Stimulated activated CD8-positive, alpha-beta memory T cell treated with anti-CD3 and anti-CD28 coated beads, Interleukin-7, amount 100 ng/mL, for 4 hours (primary cell): Measurements from ENCODE around the gene BOD1L1.

ENCODE experiments used
- DNase-seq, 2 donors: peaks; one replicate each; pipeline ENCODE4 v3.0.0-alpha.2; 2020; ENCODE audit warnings: low read depth in 2 of 2

The BOD1L1 gene

GRCh38 chr4:13627606-13628311 lies at the start of gene BOD1L1:
TSS of gene BOD1L1 (minus strand) at chr4:13627725. CDS start at chr4:13627587, 138 bp downstream.
- peak; percentile 56 to 73 for DNase-seq

- DNase-seq = no peak
Observed at GRCh38 chr4:13674971-13675370, 47.4 kb upstream of the BOD1L1 start.

DNA sequence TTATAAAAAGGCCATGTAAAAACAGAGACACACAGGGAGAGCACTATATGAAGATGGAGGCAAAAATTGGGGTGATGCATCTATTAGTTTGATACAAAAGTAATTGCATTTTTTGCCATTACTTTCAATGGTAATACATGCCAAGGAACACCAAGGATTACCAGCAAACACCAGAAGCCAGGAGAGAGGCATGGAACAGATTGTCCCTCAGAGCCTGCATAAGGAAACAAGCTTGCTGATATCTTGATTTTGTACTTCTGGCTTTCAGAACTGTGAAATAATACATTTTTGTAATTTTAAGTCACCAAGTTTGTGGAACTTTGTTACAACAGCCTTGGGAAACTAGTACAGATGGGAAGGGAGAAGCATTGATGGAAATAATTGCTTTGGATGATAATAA lies 45.6 kb upstream of the BOD1L1 start:
- DNase-seq = no peak

DNA sequence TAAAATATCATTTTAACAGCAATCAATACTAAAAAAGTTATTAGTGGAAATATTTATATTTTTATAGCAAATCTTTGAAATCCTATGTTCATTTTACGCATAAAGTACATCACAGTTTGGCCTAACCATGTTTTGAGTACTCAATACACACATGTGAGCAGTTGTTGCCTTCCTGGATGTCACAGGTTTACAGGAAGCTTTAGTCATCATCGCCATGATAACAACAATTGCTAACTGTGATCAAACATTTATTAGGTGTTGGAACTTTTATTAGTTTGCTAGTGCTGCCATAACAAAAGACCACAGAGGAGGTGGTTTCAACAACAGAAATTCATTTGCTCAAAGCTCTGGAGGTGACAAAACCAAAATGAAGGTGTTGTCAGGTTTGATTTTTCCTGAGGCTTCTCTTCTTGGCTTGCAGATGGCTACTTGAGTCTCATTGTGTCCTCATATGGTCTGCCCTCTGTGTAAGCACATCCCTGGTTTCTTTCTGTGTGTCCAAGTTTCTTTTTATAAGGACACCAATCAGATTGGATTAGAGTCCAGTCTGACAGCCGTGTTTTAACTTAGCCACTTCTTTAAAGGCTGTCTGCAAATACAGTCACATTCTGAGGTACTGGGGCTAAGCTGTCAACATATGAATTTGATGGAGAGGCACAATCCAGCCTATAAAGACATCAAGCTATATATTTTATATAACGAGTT lies 43.1 kb upstream of the BOD1L1 start:
- DNase-seq = no peak

GRCh38 chr4:13665701-13666660 lies 38.5 kb upstream of the BOD1L1 start:
- no peak for DNase-seq

DNA sequence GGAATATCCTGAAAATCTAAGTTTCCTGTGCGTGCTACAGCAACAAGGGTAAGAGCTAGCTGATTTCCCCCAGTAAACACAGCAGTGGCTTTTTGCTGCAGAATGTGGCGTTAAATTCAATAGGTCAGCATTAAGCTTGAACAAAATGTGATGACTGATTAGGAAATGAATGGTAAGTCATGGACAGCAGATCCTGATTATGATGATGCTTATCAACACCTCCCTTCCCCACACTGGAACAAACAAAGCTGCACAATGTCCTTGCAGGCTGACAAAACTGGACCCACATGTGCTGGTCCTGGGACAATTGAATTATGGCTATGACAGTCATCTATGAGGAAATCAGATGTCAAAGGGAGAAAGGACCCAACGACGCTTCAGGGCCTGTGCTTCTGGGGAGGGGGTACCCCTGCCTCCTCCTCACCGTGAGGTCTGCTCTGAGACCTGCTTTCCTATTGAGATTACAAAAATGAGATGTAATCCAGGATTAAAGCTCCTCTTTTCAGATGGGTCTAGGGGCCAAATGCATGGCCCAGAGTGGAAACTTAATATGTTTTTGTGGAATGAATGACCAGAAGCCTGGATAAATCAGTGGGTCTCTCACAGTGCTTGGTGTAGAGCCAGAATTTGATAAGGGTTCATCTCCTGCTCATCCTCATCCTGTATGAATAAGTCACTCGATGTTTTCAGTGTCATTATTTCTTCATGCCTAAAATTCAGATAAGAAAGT lies 32.0 kb upstream of the BOD1L1 start:
- DNase-seq = no peak

- peak; percentile 52 to 56 for DNase-seq
Observed at GRCh38 chr4:13656569-13657405, 29.3 kb upstream of the BOD1L1 start.

GRCh38 chr4:13654162-13654797 lies 26.8 kb upstream of the BOD1L1 start:
- peak; percentile 63 to 64 for DNase-seq

DNA sequence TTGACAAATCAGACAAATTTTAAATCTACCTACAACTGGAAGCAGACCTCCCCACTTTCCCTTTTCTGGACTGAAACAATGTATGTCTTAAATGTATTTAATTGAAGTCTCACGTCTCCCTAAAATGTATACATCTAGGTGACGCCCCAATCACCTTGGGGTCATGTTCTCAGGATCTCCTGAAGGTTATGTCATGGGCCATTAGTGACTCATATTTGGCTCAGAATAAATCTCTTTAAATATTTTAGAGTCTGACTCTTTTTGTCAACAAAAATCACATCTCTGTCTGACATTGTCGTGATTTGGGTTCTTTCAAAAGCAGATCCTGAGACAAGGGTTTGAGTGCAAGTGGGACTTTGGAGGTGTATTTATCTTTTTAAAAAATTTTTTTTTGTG lies 26.2 kb upstream of the BOD1L1 start:
- no peak for DNase-seq

- no peak for DNase-seq
Observed at GRCh38 chr4:13647031-13647430, 19.5 kb upstream of the BOD1L1 start.

DNA sequence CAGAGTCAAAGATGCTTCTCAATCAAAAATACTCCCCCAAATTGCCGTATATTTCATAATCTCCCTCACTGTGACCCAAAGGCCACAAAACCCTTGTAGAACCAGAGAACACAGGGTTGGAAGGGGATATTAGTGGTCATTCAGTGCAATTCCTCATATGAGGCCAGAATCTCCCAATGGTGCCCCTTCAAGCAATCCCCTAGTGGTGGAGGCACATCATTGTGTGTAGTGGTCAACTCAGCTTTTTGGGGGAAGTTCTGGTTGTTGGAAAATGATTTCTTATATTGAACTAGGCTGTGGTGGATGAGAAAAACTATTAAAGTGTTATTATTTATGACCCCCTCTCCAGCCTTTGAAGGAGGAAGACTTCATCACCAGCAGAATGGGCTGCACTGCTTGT lies 17.6 kb upstream of the BOD1L1 start:
- DNase-seq = no peak

GRCh38 chr4:13642170-13642950 lies 14.8 kb upstream of the BOD1L1 start:
- DNase-seq = no peak

GRCh38 chr4:13641084-13641483 lies 13.6 kb upstream of the BOD1L1 start:
- no peak for DNase-seq

DNA sequence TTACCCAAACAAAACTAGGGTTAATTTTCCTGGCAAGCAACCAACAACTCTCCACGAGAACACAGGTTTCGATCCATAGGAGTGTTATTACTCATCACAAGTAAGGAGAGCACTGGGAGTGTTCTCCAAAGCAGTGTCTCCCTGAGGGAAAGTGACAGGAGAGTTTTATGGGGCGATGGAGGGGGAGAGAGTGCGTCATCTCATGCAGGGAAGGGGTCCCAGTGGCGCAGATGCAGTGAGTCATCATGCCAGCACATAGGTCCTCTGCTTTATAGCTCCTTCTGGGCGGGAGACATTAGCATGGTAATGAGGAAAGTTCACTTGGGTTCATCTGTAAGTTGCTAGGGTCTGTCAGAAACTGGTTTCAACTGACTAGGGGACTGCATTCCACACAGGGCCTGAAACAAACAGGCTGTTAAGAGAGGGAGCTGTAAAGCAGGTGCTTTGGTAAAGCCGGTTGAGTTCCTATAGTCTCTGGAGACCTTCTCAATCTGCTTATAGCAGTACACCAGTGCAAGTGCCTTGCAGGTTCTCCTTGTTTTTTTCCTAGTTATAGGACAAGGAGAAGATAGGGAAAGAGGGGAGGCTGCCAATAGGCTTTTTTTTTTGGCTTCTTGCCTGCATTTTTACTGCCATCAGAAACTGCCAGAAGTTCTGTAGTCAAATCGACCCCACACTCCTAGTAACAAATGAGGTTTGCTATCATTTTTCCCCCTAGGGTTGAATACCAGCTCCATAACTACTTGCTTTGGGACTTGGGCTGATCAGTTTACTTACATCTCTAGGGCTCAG lies 12.8 kb upstream of the BOD1L1 start:
- DNase-seq = no peak

GRCh38 chr4:13635286-13635799 lies 7.8 kb upstream of the BOD1L1 start:
- no peak for DNase-seq

DNA sequence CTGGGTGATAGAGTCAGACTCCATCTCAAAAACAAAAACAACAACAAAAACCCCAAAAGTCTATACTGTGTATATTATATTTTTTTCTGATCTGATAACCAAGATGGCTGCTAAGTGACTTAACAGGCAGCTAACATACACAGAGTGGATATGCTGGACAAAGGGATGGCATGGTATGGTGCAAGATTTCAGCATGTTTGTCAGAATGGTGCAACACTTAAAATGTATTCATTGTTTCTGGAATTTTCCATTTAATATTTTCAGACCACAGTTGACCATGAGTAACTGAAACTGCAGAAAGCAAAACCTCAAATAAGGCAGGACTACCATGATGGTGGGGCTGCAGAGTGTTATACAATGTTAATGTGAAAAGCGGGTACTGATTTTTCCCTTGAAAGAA lies 6.1 kb upstream of the BOD1L1 start:
- no peak for DNase-seq

DNA sequence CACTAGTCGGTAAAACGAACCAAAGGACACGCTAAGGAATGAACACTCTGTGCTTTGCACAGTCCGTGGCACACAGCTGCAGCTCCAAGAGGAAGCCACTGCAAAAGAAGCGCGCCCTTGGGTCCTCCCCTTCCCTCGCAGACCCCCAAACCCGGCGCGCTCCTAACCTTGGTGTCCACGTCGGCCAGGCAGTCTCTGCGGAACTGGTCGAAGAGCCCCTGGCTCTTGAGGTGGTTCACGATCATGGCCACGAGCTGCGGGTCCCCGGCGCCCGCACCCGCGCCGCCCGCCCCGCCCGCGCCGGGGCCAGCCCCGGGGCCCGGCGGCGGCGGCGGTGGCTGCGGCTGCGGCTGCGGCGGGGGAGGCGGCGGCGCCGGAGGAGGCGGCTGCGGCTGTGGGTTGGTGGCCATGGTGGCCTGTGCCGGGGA lies 333 bp downstream of the BOD1L1 start:
- DNase-seq = no peak

DNA sequence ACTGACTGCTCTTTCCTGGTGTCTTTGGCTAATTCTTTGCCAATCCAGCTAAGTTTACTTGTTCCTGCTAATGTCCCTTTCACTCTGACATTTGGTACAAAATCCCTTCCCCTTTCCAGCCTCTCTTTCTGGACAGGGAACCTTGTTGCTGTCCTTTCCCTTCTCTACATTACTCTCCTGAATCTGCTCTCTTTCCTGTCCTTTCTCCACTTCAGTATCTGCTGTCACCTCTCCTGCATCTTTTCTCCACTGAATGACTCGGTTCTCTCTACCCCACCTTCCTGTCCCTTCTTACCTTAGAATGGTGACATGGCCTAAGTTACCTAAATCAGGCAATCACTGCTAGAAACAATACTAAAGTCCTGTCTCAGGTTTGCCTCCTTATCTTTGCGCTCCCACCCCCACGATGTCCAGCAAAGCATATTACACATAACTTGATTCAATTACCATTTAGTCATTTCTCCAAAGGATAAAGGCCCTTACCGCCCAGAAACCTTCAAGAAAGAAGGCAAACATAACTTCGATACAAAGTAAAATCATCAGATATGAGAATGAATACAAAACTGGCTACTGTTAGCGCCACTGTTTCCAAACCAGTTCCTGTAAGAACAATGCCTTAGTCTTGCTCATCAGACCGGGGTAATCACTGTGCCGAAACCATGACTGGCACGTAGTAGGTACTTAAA lies 890 bp downstream of the BOD1L1 start:
- DNase-seq = no peak
